H1 (cell line): Measurements from ENCODE around the gene RIMBP2. TPM values are rescaled to one million over a fixed set of nuclear protein-coding genes. Genes with fewer than 3 reads are reported as not detected.

Experiments used
- CTCF ChIA-PET: fragments of 300-600 bp; sonication (Branson Sonifier 250); formaldehyde crosslinking; loops from one replicate; lab custom pipeline; 2021; ENCODE audit not compliant: partially characterized antibody; lab: Charles Lee
- POLR2A ChIA-PET: fragments of 300-600 bp; sonication (Branson Sonifier 250); formaldehyde crosslinking; loops from one replicate; lab custom pipeline; 2021; ENCODE audit warnings: inconsistent platforms; ENCODE audit not compliant: partially characterized antibody; lab: Charles Lee
- DNase-seq, 2 experiments: peaks; one replicate each; pipeline versions ENCODE4 v3.0.0 to v3.0.0-alpha.2; 2010 to 2022; ENCODE audit warnings: low spot score in 2 of 2, low read depth in 1 of 2, mixed read lengths in 1 of 2
- FAIRE-seq: peaks from 2 replicates; lab custom pipeline; 2011; peaks lifted over from hg19 to GRCh38; lab: Jason Lieb, UNC
- H2AFZ ChIP-seq: 2 replicates; pipeline ENCODE4 v1.8.1; 2012; ENCODE audit warnings: low read length, inconsistent platforms
- H2AK5ac ChIP-seq: 2 replicates; pipeline ENCODE4 v1.6.1; 2013; ENCODE audit warnings: low read depth, low read length
- H2BK120ac ChIP-seq: replicated peaks from 2 replicates; pipeline ENCODE3; 2013; ENCODE audit warnings: low read depth, low read length, inconsistent platforms
- H2BK12ac ChIP-seq: 2 replicates; pipeline ENCODE4 v1.6.1; 2013; ENCODE audit warnings: low read depth, low read length
- H2BK15ac ChIP-seq: 2 replicates; pipeline ENCODE4 v1.6.1; 2013; ENCODE audit warnings: low read length
- H2BK20ac ChIP-seq: 2 replicates; pipeline ENCODE4 v1.6.1; 2013; ENCODE audit warnings: low read length
- H2BK5ac ChIP-seq: 2 replicates; pipeline ENCODE4 v1.6.1; 2013; ENCODE audit warnings: low read depth, low read length
- H3K14ac ChIP-seq: 2 replicates; pipeline ENCODE4 v1.6.1; 2013; ENCODE audit warnings: inconsistent platforms; ENCODE audit not compliant: insufficient read length
- H3K18ac ChIP-seq: 2 replicates; pipeline ENCODE4 v1.6.1; 2013; ENCODE audit warnings: low read length; ENCODE audit errors: extremely low read depth
- H3K23ac ChIP-seq: 2 replicates; pipeline ENCODE4 v1.6.1; 2013; ENCODE audit warnings: inconsistent platforms; ENCODE audit not compliant: insufficient read length
- H3K23me2 ChIP-seq: 2 replicates; pipeline ENCODE4 v1.6.1; 2013; ENCODE audit warnings: low read depth, low read length
- H3K27ac ChIP-seq: 2 replicates; pipeline ENCODE4 v1.6.1; 2011; ENCODE audit warnings: low read depth, low read length, inconsistent platforms
- H3K27me3 ChIP-seq, 4 experiments: replicated peaks in 1 of 4; 1 replicate in 1 of 4; 2 replicates in 3 of 4; pipeline versions ENCODE4 v1.6.1 to v1.8.1; 2011 to 2013; ENCODE audit warnings: low read length in 3 of 4, mild to moderate bottlenecking in 3 of 4, inconsistent platforms in 2 of 4, mixed read lengths in 2 of 4, moderate library complexity in 1 of 4; ENCODE audit not compliant: control insufficient read depth in 3 of 4, insufficient read depth in 3 of 4; ENCODE audit errors: extremely low read depth in 1 of 4
- H3K36me3 ChIP-seq, 4 experiments: 2 replicates each; pipeline versions ENCODE4 v1.6.1 to v1.8.1; 2011 to 2013; ENCODE audit warnings: mild to moderate bottlenecking in 4 of 4, low read length in 3 of 4, moderate library complexity in 2 of 4, control low read depth in 1 of 4, inconsistent platforms in 1 of 4; ENCODE audit not compliant: insufficient read depth in 4 of 4, control insufficient read depth in 2 of 4
- H3K4ac ChIP-seq: replicated peaks from 2 replicates; pipeline ENCODE3; 2013; ENCODE audit warnings: low read length, low read depth, mixed read lengths, inconsistent platforms; ENCODE audit not compliant: insufficient read length
- H3K4me1 ChIP-seq, 4 experiments: replicated peaks in 1 of 4; 1 replicate in 1 of 4; 2 replicates in 3 of 4; pipeline versions ENCODE4 v1.6.1 to v1.8.1; 2011 to 2013; ENCODE audit warnings: low read length in 3 of 4, inconsistent platforms in 2 of 4, mixed read lengths in 1 of 4; ENCODE audit not compliant: insufficient read depth in 4 of 4, control insufficient read depth in 3 of 4
- H3K4me2 ChIP-seq, 2 experiments: 2 replicates each; pipeline versions ENCODE4 v1.6.1 to v1.8.1; 2011 to 2013; ENCODE audit warnings: low read depth in 2 of 2, low read length in 2 of 2, control low read depth in 1 of 2, inconsistent platforms in 1 of 2, mild to moderate bottlenecking in 1 of 2; ENCODE audit not compliant: insufficient read depth in 1 of 2
- H3K4me3 ChIP-seq, 4 experiments: fragments of 200-600, 300-600 bp in 1 of 4; sonication (generic), shearing (Covaris generic), sonication (Bioruptor Twin) in 1 of 4; 2 replicates each; pipeline versions ENCODE4 v1.5.1 to v1.8.1; 2011 to 2016; ENCODE audit warnings: low read length in 4 of 4, low read depth in 3 of 4, control low read depth in 2 of 4, inconsistent platforms in 2 of 4, mild to moderate bottlenecking in 2 of 4, mixed read lengths in 1 of 4, moderate library complexity in 1 of 4; ENCODE audit not compliant: insufficient read depth in 2 of 4; ENCODE audit errors: extremely low read depth in 1 of 4
- H3K56ac ChIP-seq: replicated peaks from 2 replicates; pipeline ENCODE3; 2013; ENCODE audit warnings: low read depth, mild to moderate bottlenecking, mixed read lengths, low read length, inconsistent platforms; ENCODE audit not compliant: insufficient read length
- H3K79me1 ChIP-seq: 2 replicates; pipeline ENCODE4 v1.6.1; 2013; ENCODE audit warnings: low read depth, low read length, control low read depth
- H3K79me2 ChIP-seq, 2 experiments: 2 replicates each; pipeline versions ENCODE4 v1.6.1 to v1.8.1; 2012 to 2013; ENCODE audit warnings: low read length in 2 of 2, mild to moderate bottlenecking in 2 of 2, inconsistent platforms in 1 of 2; ENCODE audit not compliant: insufficient read depth in 2 of 2, control insufficient read depth in 1 of 2
- H3K9ac ChIP-seq, 4 experiments: replicated peaks in 1 of 4; 1 replicate in 1 of 4; 2 replicates in 3 of 4; pipeline versions ENCODE4 v1.6.1 to v1.8.1; 2011 to 2013; ENCODE audit warnings: low read depth in 3 of 4, low read length in 3 of 4, control low read depth in 2 of 4, mild to moderate bottlenecking in 2 of 4, moderate library complexity in 2 of 4, inconsistent platforms in 1 of 4; ENCODE audit errors: extremely low read depth in 1 of 4
- H3K9me3 ChIP-seq, 2 experiments: 2 replicates each; pipeline versions ENCODE4 v1.6.1 to v1.8.1; 2012 to 2013; ENCODE audit warnings: mild to moderate bottlenecking in 2 of 2, moderate library complexity in 2 of 2, control low read depth in 1 of 2, inconsistent platforms in 1 of 2, low read depth in 1 of 2, low read length in 1 of 2, mixed read lengths in 1 of 2; ENCODE audit not compliant: insufficient read depth in 2 of 2
- H4K20me1 ChIP-seq, 2 experiments: replicated peaks in 1 of 2; 2 replicates each; pipeline versions ENCODE3 to v1.8.1; 2011 to 2013; ENCODE audit warnings: inconsistent platforms in 2 of 2, low read length in 2 of 2, mild to moderate bottlenecking in 1 of 2; ENCODE audit not compliant: insufficient read depth in 2 of 2, control insufficient read depth in 1 of 2
- H4K5ac ChIP-seq: 2 replicates; pipeline ENCODE4 v1.6.1; 2013; ENCODE audit warnings: low read length, low read depth, mixed read lengths, inconsistent platforms; ENCODE audit not compliant: insufficient read length
- H4K8ac ChIP-seq: 2 replicates; pipeline ENCODE4 v1.8.0; 2013; ENCODE audit warnings: mild to moderate bottlenecking, moderate library complexity, low read length, inconsistent platforms; ENCODE audit not compliant: insufficient read depth; ENCODE audit errors: extremely low read depth
- H4K91ac ChIP-seq: replicated peaks from 2 replicates; pipeline ENCODE3; 2013; ENCODE audit warnings: low read length, mixed read lengths, inconsistent platforms; ENCODE audit not compliant: insufficient read length
- BRCA1 ChIP-seq: IDR thresholded peaks from 2 replicates; pipeline ENCODE4 v1.6.1; 2012; ENCODE audit warnings: low read depth, low read length, improper control_type of control experiment
- CTBP2 ChIP-seq: IDR thresholded peaks from 2 replicates; pipeline ENCODE4 v1.7.0; 2011; ENCODE audit warnings: borderline replicate concordance, mild to moderate bottlenecking, moderate library complexity, mixed read lengths, low read length; ENCODE audit not compliant: insufficient read depth, insufficient read length
- EP300 ChIP-seq, 2 experiments: IDR thresholded peaks; 1 replicate in 1 of 2; 2 replicates in 1 of 2; pipeline ENCODE4 v1.6.1; 2011 to 2012; ENCODE audit warnings: low read depth in 2 of 2, low read length in 2 of 2, mild to moderate bottlenecking in 2 of 2, borderline replicate concordance in 1 of 2, inconsistent platforms in 1 of 2, moderate library complexity in 1 of 2
- EZH2 ChIP-seq: fragments of 200-600 bp; sonication (generic); IDR thresholded peaks from 2 replicates; pipeline ENCODE4 v1.7.1; 2012; ENCODE audit warnings: low read depth, mild to moderate bottlenecking, moderate library complexity, low read length, inconsistent platforms; ENCODE audit not compliant: severe bottlenecking
- FOSL1 ChIP-seq: IDR thresholded peaks from 2 replicates; pipeline ENCODE4 v1.6.1; 2011; ENCODE audit warnings: mild to moderate bottlenecking, low read depth, low read length, moderate library complexity; ENCODE audit not compliant: insufficient read depth
- GABPA ChIP-seq: IDR thresholded peaks from 2 replicates; pipeline ENCODE4 v1.6.1; 2011; ENCODE audit warnings: mild to moderate bottlenecking, low read length, moderate library complexity, borderline replicate concordance; ENCODE audit not compliant: insufficient read depth
- JUND ChIP-seq: IDR thresholded peaks from 2 replicates; pipeline ENCODE4 v1.6.1; 2011; ENCODE audit warnings: mild to moderate bottlenecking, improper control_type of control experiment, low read length
- KDM5A ChIP-seq: fragments of 200-600 bp; IDR thresholded peaks from 2 replicates; pipeline ENCODE4 v1.7.1; 2012; ENCODE audit warnings: mild to moderate bottlenecking, low read length, inconsistent platforms, mixed read lengths
- POU5F1 ChIP-seq: IDR thresholded peaks from 2 replicates; pipeline ENCODE4 v1.6.1; 2011; ENCODE audit warnings: low read depth, mild to moderate bottlenecking, low read length, moderate library complexity
- SAP30 ChIP-seq: fragments of 300-600 bp; sonication (generic); IDR thresholded peaks from 2 replicates; pipeline ENCODE4 v1.7.1; 2012; ENCODE audit warnings: low read length, moderate library complexity, mild to moderate bottlenecking, inconsistent platforms; ENCODE audit not compliant: insufficient read depth, insufficient replicate concordance
- TAF1 ChIP-seq: IDR thresholded peaks from 2 replicates; pipeline ENCODE4 v1.6.1; 2011; ENCODE audit warnings: mild to moderate bottlenecking, low read depth, low read length
- WGBS, 2 experiments: shearing (Covaris generic) in 1 of 2; methylation state at CpG; one replicate each; pipeline versions ENCODE4 v1.1.6 to v1.1.7; 2013 to 2015; ENCODE audit warnings: low lambda C conversion rate in 2 of 2, mixed read lengths in 2 of 2, inconsistent platforms in 1 of 2, low coverage in 1 of 2, missing lambda C conversion rate in 1 of 2; ENCODE audit not compliant: insufficient replicate concordance in 2 of 2, insufficient coverage in 1 of 2, insufficient read length in 1 of 2; ENCODE audit errors: extremely low coverage in 1 of 2, missing lambda C conversion rate in 1 of 2; 5-methylcytosine and 5-hydroxymethylcytosine counted together
- polyA plus RNA-seq, 7 experiments: library from polyadenylated mRNA; depleted of rRNA in 3 of 7; stranded (reverse) in 5 of 7; unstranded in 2 of 7; fragments of >200 nt in 5 of 7; fragments of 200-250 nt in 2 of 7; gene quantifications; 1 replicate in 5 of 7; 2 replicates in 1 of 7; 4 replicates in 1 of 7; pipeline versions ENCODE4 v1.2.1 to v1.2.3, GENCODE V29; 2011 to 2013; ENCODE audit warnings: missing spikeins in 2 of 7, mixed read lengths in 2 of 7
- total RNA-seq: library from RNA; stranded (reverse); fragmentation: NEBNext Ultra II Directional; extraction: Animal tissue kit (Norgen Biotek cat#: 25700); gene quantifications from 2 replicates; pipeline ENCODE4 v1.2.1, GENCODE V29; 2021

Gene RIMBP2
- total and polyA plus RNA-seq, 2 of the 8 experiments (the other 6 are each of a cell fraction or from before 2014, with no cell fraction given), result 0.18 to 0.65 TPM

DNA sequence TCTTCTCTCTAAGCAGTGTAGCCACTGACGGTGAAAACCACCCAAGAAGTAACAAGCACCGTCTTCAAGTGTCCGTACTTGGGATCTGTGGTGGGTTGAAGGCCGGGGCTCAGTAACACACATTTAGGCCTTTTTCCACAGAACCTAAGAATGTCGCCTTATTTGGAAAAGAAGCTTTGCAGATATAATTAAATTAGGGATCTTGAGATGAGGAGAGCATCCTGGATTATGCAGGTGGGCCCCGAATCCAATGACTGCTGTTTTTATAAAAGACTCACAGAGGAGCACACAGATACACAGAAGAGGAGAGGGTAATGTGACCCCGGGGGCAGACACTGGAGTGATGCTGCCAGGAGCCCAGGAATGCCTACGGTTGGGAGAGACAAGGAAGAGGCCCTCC lies 46.3 kb downstream of the RIMBP2 start:
- Histone ChIP-seq H3K23me2 (no peaks in the 10 kb centered on the region; the same call in 1 of the 2 replicates), H3K79me1 (no peaks in the 10 kb centered on the region), H2AFZ (no peak overlapping the region), H3K56ac (no peak overlapping the region), H4K5ac (no peak overlapping the region), H3K27ac (no peak overlapping the region), H3K14ac (no peak overlapping the region), H3K23ac (no peak overlapping the region), H2BK20ac (no peak overlapping the region), H4K20me1 (no peaks in the 10 kb centered on the region), H3K9ac (no peak overlapping the region), H3K9me3 (peaks cover 11 to 17% of the 10 kb centered on the region in 2 experiments), H2BK15ac (no peak overlapping the region), H2BK120ac (no peak overlapping the region), H2BK12ac (no peak overlapping the region), H4K8ac (no peak overlapping the region)
- WGBS, 2 experiments, result 88% methylated on average over 8 of the region's 8 CpGs; no CpG with 5 or more reads in 1 of the 2 experiments
- POLR2A ChIA-PET, result no interaction called here
- TF ChIP-seq CTBP2, result no peak
- TF ChIP-seq JUND, result no peak
- no peak for TF ChIP-seq BRCA1
- no peak for TF ChIP-seq EZH2
- no peak for TF ChIP-seq EP300 (IDR thresholded peaks at IDR 0.05; ENCODE audit: borderline replicate concordance in 1 of 2, low read depth in 2 of 2, low read length in 2 of 2)
- TF ChIP-seq POU5F1, result no peak
- no peak for TF ChIP-seq GABPA
- TF ChIP-seq KDM5A, result no peak
- no peak for TF ChIP-seq FOSL1
- no peak for TF ChIP-seq TAF1
- TF ChIP-seq SAP30, result no peak
- TF ChIP-seq, all 59 proteins: peak for 0
- Histone ChIP-seq H3K18ac (no peak overlapping the region), H3K4ac (no peak overlapping the region), H3K27me3 (no peaks in the 10 kb centered on the region; a peak in 1 of 7 replicates), H3K79me2 (no peaks in the 10 kb centered on the region), H3K4me1 (no peaks in the 10 kb centered on the region), H2AK5ac (no peak overlapping the region), H3K4me2 (no peak overlapping the region), H3K4me3 (no peak overlapping the region), H3K36me3 (no peaks in the 10 kb centered on the region), H2BK5ac (no peak overlapping the region), H4K91ac (no peak overlapping the region)
- FAIRE-seq (no peak), DNase-seq (no peak)
- CTCF ChIA-PET, result interaction anchor here (1.3 to 2.3 kb wide), 3 partner anchors 35 to 78 kb away, joined by 3 to 6 read pairs (median 5); no protein-coding TSS in a partner anchor
